GM06990 (cell line): ENCODE data around the gene TBC1D8.
"Not testable (repeated sequence)": the region's sequence is repeated elsewhere in the genome, so short reads cannot be mapped to it uniquely, and the experiment has no call there.

ENCODE experiments used
- DNase-seq: peaks from one replicate; pipeline ENCODE4 v3.0.0-alpha.2; 2011; ENCODE audit not compliant: insufficient read length; ENCODE audit errors: extremely low read depth
- H3K27me3 ChIP-seq: replicated peaks from 2 replicates; pipeline ENCODE4 v1.6.0; 2011; ENCODE audit warnings: low read length; ENCODE audit not compliant: control insufficient read depth, insufficient read depth
- H3K36me3 ChIP-seq: 2 replicates; pipeline ENCODE4 v1.5.1; 2011; ENCODE audit warnings: low read length; ENCODE audit not compliant: control insufficient read depth, insufficient read depth
- H3K4me3 ChIP-seq: replicated peaks from 2 replicates; pipeline ENCODE4 v1.5.1; 2011; ENCODE audit warnings: low read depth, mild to moderate bottlenecking, control low read depth, low read length
- TF ChIP-seq, protein P1 (sequence below): IDR thresholded peaks from 2 replicates; pipeline ENCODE4 v1.5.1; 2011; ENCODE audit warnings: low read length, control low read depth, mild to moderate bottlenecking, inconsistent platforms; ENCODE audit not compliant: insufficient read depth, poor library complexity, severe bottlenecking

Gene TBC1D8

GRCh38 chr2:101052147-101052546 lies 99.0 kb downstream of the TBC1D8 start:
- no peak for DNase-seq
- Histone ChIP-seq H3K36me3 (no peaks in the 10 kb centered on the region), H3K27me3 (no peaks in the 10 kb centered on the region), H3K4me3 (no peak overlapping the region)
- TF ChIP-seq, protein P1, sequence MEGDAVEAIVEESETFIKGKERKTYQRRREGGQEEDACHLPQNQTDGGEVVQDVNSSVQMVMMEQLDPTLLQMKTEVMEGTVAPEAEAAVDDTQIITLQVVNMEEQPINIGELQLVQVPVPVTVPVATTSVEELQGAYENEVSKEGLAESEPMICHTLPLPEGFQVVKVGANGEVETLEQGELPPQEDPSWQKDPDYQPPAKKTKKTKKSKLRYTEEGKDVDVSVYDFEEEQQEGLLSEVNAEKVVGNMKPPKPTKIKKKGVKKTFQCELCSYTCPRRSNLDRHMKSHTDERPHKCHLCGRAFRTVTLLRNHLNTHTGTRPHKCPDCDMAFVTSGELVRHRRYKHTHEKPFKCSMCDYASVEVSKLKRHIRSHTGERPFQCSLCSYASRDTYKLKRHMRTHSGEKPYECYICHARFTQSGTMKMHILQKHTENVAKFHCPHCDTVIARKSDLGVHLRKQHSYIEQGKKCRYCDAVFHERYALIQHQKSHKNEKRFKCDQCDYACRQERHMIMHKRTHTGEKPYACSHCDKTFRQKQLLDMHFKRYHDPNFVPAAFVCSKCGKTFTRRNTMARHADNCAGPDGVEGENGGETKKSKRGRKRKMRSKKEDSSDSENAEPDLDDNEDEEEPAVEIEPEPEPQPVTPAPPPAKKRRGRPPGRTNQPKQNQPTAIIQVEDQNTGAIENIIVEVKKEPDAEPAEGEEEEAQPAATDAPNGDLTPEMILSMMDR: no peak

GRCh38 chr2:101050886-101051285 lies 100.3 kb downstream of the TBC1D8 start:
- H3K36me3 ChIP-seq, H3K4me3 ChIP-seq, DNase-seq, H3K27me3 ChIP-seq: not testable (repeated sequence)

- Histone ChIP-seq H3K36me3 (no peaks in the 10 kb centered on the region), H3K4me3 (no peak overlapping the region), H3K27me3 (no peaks in the 10 kb centered on the region)
- TF ChIP-seq, protein P1: no peak
- no peak for DNase-seq
These were observed 102.4 kb downstream of the TBC1D8 start for GRCh38 chr2:101048756-101049155.

DNA sequence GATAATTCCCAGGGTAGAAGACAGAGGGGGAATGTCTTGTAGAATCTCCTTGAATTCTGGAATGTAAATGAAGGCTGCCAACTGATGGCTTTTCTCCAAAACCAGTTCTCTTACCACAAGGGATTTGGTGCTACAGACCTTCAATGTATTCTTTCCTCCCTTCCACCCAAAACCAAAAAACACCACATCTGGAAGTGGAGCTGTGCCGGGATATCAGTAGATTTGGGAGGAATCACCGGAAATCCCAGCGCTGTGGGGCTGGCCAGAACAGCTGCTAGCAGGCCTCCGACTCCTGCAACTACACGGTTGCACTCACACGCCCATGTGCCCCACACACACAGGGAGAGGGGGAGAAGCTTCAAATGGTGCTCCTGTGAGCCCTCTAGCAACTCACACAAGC lies 103.4 kb downstream of the TBC1D8 start:
- TF ChIP-seq, protein P1: no peak
- Histone ChIP-seq H3K4me3 (no peak overlapping the region), H3K36me3 (no peaks in the 10 kb centered on the region), H3K27me3 (no peaks in the 10 kb centered on the region)
- DNase-seq: no peak

GRCh38 chr2:101047075-101047766 lies 104.0 kb downstream of the TBC1D8 start:
- Histone ChIP-seq H3K27me3 (no peaks in the 10 kb centered on the region), H3K4me3 (no peak overlapping the region), H3K36me3 (no peaks in the 10 kb centered on the region)
- DNase-seq: no peak
- TF ChIP-seq, protein P1: no peak

DNA sequence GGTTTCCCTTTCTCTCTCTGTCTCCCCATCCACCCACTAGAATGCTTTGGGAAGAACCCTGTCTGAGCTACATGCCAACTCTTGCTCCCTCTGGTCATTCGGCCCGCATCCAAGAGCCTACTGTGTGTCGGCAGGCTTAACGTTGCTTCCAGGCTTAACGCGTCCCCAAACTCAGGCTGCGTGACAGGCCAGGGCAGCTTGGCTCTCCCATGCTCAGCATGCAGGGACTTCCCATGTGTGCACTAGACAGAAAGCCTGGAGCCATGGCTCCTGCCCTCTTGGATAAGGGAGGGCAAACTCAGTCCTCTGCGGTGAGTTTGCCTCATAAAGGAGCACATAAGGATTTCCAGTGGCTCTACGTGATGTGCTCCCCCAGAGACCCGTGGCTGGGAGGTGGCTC lies 105.9 kb downstream of the TBC1D8 start:
- H3K36me3 ChIP-seq: no peaks in the 10 kb centered on the region
- no peak overlapping the region for H3K4me3 ChIP-seq
- no peak for DNase-seq
- TF ChIP-seq, protein P1: no peak
- no peaks in the 10 kb centered on the region for H3K27me3 ChIP-seq
